PC-3 (cell line): Measurements from ENCODE around the gene MTF2. TPM values are rescaled to one million over a fixed set of nuclear protein-coding genes. Genes with fewer than 3 reads are reported as not detected.

Experiments
- ATAC-seq: fragments of 200-7000 bp; cut with Tn5 transposase; 2 replicates; pipeline ENCODE4 v1.9.1; 2020; ENCODE audit warnings: mild to moderate bottlenecking, moderate library complexity
- BruUV-seq: library from RNA; stranded (reverse); fragments of 400-500 nt; replicated peaks from 2 replicates; lab custom pipeline; 2021; lab: Mats Ljungman, UMichigan
- CTCF ChIA-PET: fragments of 300-600 bp; sonication (Branson Sonifier 250); formaldehyde crosslinking; loops from one replicate; lab custom pipeline; 2022; ENCODE audit warnings: antibody characterized with exemption; lab: Charles Lee
- POLR2A ChIA-PET: fragments of 300-600 bp; sonication (Branson Sonifier 250); formaldehyde crosslinking; loops from one replicate; lab custom pipeline; 2022; ENCODE audit warnings: antibody characterized with exemption; ENCODE audit not compliant: unreplicated experiment; lab: Charles Lee
- DNase-seq: peaks from one replicate; pipeline ENCODE4 v3.0.0-alpha.2; 2015
- H2AFZ ChIP-seq: fragments of 300-600 bp; sonication (generic); 2 replicates; pipeline ENCODE4 v1.6.0; 2016; ENCODE audit warnings: antibody characterized with exemption, low read length
- H3F3A ChIP-seq: fragments of 300-600 bp; sonication (generic); one replicate; pipeline ENCODE4 v1.6.0; 2017; ENCODE audit warnings: antibody characterized with exemption, low read length, control low read depth, mild to moderate bottlenecking; ENCODE audit not compliant: unreplicated experiment
- H3K27ac ChIP-seq: fragments of 300-600 bp; sonication (generic); 2 replicates; pipeline ENCODE4 v1.5.1; 2016; ENCODE audit warnings: mild to moderate bottlenecking, low read length
- H3K27me3 ChIP-seq: fragments of 300-600 bp; sonication (generic); 2 replicates; pipeline ENCODE4 v1.6.1; 2016; ENCODE audit warnings: low read length, mixed read lengths
- H3K36me3 ChIP-seq: fragments of 300-600 bp; sonication (generic); 2 replicates; pipeline ENCODE4 v1.6.1; 2016; ENCODE audit warnings: low read depth, mixed run types, low read length, mixed read lengths
- H3K4me1 ChIP-seq: fragments of 300-600 bp; sonication (generic); 2 replicates; pipeline ENCODE4 v1.5.1; 2016; ENCODE audit warnings: low read length; ENCODE audit not compliant: insufficient read depth
- H3K4me2 ChIP-seq: fragments of 300-600 bp; sonication (generic); 2 replicates; pipeline ENCODE4 v1.6.0; 2016; ENCODE audit warnings: low read length
- H3K4me3 ChIP-seq: fragments of 300-600 bp; sonication (generic); 2 replicates; pipeline ENCODE4 v1.5.1; 2016; ENCODE audit warnings: mild to moderate bottlenecking, low read length, mixed read lengths
- H3K79me2 ChIP-seq: fragments of 300-600 bp; sonication (generic); 2 replicates; pipeline ENCODE4 v1.6.1; 2017; ENCODE audit warnings: low read length, mixed read lengths
- H3K9ac ChIP-seq: fragments of 300-600 bp; sonication (generic); 2 replicates; pipeline ENCODE4 v1.6.0; 2016; ENCODE audit warnings: mild to moderate bottlenecking, low read length
- H3K9me2 ChIP-seq: fragments of 300-600 bp; sonication (generic); replicated peaks from 2 replicates; pipeline ENCODE4 v1.6.1; 2016; ENCODE audit warnings: mixed run types, low read length, mixed read lengths
- H3K9me3 ChIP-seq: fragments of 300-600 bp; sonication (generic); 2 replicates; pipeline ENCODE4 v1.6.1; 2016; ENCODE audit warnings: low read length, mixed read lengths
- H4K20me1 ChIP-seq: fragments of 300-600 bp; sonication (generic); 2 replicates; pipeline ENCODE4 v1.6.1; 2016; ENCODE audit warnings: low read length, mixed read lengths
- EZH2 ChIP-seq: fragments of 300-600 bp; sonication (generic); IDR thresholded peaks from one replicate; pipeline ENCODE4 v1.6.1; 2017; ENCODE audit warnings: antibody characterized with exemption, mild to moderate bottlenecking, low read length; ENCODE audit not compliant: unreplicated experiment
- EZH2phosphoT487 ChIP-seq: fragments of 300-600 bp; sonication (generic); IDR thresholded peaks from 2 replicates; pipeline ENCODE4 v1.6.1; 2018; ENCODE audit warnings: mild to moderate bottlenecking, antibody characterized with exemption, low read length, borderline replicate concordance
- intact Hi-C: fragments of 100-400 bp; cut with micrococcal nuclease; formaldehyde crosslinking; loops from 2 replicates; pipeline ENCODE4 v1.9.0; 2023
- total RNA-seq: library from RNA; depleted of rRNA; stranded (reverse); fragments of >200 nt; gene quantifications from 2 replicates; pipeline ENCODE4 v1.2.3, GENCODE V29; 2014
- TF ChIP-seq, protein P1 (sequence below): fragments of 300-600 bp; sonication (generic); conservative IDR thresholded peaks from 2 replicates; pipeline ENCODE4 v1.5.1; 2017; ENCODE audit warnings: antibody characterized with exemption, low read depth, mild to moderate bottlenecking, low read length

The MTF2 gene
- total RNA-seq, 1 experiment from 2014 or later = 25.3 TPM

DNA sequence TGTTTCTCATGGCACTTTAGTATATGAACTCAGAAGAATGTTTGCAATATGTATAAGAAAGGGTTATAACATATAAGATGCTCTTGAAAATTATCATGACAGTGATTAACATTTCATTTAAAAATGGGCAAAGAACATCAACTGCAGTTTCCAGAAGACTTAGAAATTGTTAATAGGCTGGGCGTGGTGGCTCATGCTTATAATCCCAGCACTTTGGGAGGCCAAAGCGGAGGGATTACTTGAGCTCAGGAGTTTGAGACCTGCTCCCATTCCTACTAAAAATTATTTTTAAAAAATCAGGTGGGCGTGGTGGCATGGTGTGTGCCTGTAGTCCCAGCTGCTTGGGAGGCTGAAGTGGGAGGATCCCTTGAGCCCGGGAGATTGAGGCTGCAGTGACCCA, 23.1 kb downstream of the MTF2 start:
- no peak for ATAC-seq
- H3K4me3 ChIP-seq = no peak overlapping the region
- CTCF ChIA-PET = interaction anchor here (0.6 kb wide), 1 partner anchor 9 kb away, joined by 4 read pairs; no protein-coding TSS in a partner anchor

GRCh38 chr1:93106226-93106625, 27.1 kb downstream of the MTF2 start:
- intact Hi-C loops = no loop called here
- DNase-seq = no peak

More for the DNA sequence above, 23.1 kb downstream of the MTF2 start:
- H4K20me1 ChIP-seq = peaks cover 35% of the 10 kb centered on the region
- peaks cover 91% of the 10 kb centered on the region for H3K79me2 ChIP-seq
- H3K27ac ChIP-seq = no peak overlapping the region
- intact Hi-C loops = no loop called here
- H3K36me3 ChIP-seq = peaks cover 6% of the 10 kb centered on the region; the same call in 1 of the 2 replicates
- H3K4me1 ChIP-seq = no peaks in the 10 kb centered on the region
- no peak overlapping the region for H3K9ac ChIP-seq
- no peak for DNase-seq
- no TSS peak for BruUV-seq
- no peaks in the 10 kb centered on the region for H3K9me2 ChIP-seq
- no peak overlapping the region for H2AFZ ChIP-seq
- no peak overlapping the region for H3K4me2 ChIP-seq
- H3K27me3 ChIP-seq = no peaks in the 10 kb centered on the region
- POLR2A ChIA-PET = no interaction called here
- no peaks in the 10 kb centered on the region for H3F3A ChIP-seq
- no peak for TF ChIP-seq EZH2
- no peak for TF ChIP-seq EZH2phosphoT487
- TF ChIP-seq, protein P1, sequence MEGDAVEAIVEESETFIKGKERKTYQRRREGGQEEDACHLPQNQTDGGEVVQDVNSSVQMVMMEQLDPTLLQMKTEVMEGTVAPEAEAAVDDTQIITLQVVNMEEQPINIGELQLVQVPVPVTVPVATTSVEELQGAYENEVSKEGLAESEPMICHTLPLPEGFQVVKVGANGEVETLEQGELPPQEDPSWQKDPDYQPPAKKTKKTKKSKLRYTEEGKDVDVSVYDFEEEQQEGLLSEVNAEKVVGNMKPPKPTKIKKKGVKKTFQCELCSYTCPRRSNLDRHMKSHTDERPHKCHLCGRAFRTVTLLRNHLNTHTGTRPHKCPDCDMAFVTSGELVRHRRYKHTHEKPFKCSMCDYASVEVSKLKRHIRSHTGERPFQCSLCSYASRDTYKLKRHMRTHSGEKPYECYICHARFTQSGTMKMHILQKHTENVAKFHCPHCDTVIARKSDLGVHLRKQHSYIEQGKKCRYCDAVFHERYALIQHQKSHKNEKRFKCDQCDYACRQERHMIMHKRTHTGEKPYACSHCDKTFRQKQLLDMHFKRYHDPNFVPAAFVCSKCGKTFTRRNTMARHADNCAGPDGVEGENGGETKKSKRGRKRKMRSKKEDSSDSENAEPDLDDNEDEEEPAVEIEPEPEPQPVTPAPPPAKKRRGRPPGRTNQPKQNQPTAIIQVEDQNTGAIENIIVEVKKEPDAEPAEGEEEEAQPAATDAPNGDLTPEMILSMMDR = no peak
- H3K9me3 ChIP-seq = no peaks in the 10 kb centered on the region

DNA sequence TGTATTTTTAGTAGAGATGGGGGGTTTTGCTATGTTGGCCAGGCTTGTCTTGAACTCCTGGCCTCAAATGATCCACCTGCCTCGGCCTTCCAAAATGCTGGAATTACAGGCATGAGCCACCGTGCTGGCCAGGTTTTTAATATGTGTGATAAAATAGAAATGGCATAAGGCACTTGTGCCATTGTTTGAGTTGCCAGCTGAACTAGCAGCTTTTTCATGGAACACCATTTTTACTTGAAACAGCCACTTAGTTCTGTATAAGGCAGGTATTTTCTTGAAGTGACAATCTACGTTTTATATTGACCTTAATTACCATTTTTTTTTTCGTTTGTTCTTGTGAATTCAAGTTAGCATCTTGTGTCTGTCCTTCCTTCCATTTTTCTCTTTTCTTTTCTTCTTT, 28.3 kb downstream of the MTF2 start:
- Histone ChIP-seq H3K9me2 (no peaks in the 10 kb centered on the region), H3K79me2 (peaks cover 89% of the 10 kb centered on the region), H3K27ac (no peak overlapping the region), H3F3A (no peaks in the 10 kb centered on the region), H3K4me1 (peaks cover 12% of the 10 kb centered on the region; the same call in 1 of the 2 replicates), H2AFZ (no peak overlapping the region), H3K4me3 (no peak overlapping the region), H4K20me1 (peaks cover 8% of the 10 kb centered on the region; the same call in 1 of the 2 replicates), H3K9ac (no peak overlapping the region), H3K36me3 (peaks cover 19% of the 10 kb centered on the region), H3K4me2 (no peak overlapping the region), H3K27me3 (no peaks in the 10 kb centered on the region), H3K9me3 (no peaks in the 10 kb centered on the region)
- no peak for TF ChIP-seq EZH2
- CTCF ChIA-PET = no interaction called here
- DNase-seq = no peak
- no peak for ATAC-seq
- intact Hi-C loops = no loop called here
- POLR2A ChIA-PET = no interaction called here
- no TSS peak for BruUV-seq

More at GRCh38 chr1:93106226-93106625, 27.1 kb downstream of the MTF2 start:
- peaks cover 91% of the 10 kb centered on the region for H3K79me2 ChIP-seq
- H3K27ac ChIP-seq = no peak overlapping the region
- no peak overlapping the region for H2AFZ ChIP-seq
- no peaks in the 10 kb centered on the region for H3K9me3 ChIP-seq
- no peaks in the 10 kb centered on the region for H3K27me3 ChIP-seq
- no peak overlapping the region for H3K4me2 ChIP-seq
- peaks cover 15% of the 10 kb centered on the region for H4K20me1 ChIP-seq
- H3K9ac ChIP-seq = no peak overlapping the region
- BruUV-seq = no TSS peak
- no peak for TF ChIP-seq EZH2phosphoT487
- no peak for TF ChIP-seq EZH2
- TF ChIP-seq, protein P1 = no peak
- ChIA-PET POLR2A (no interaction called here), CTCF (no interaction called here)
- H3K4me3 ChIP-seq = no peak overlapping the region
- H3K9me2 ChIP-seq = no peaks in the 10 kb centered on the region
- H3F3A ChIP-seq = no peaks in the 10 kb centered on the region
- no peak for ATAC-seq
- H3K36me3 ChIP-seq = peaks cover 19% of the 10 kb centered on the region
- H3K4me1 ChIP-seq = peaks cover 9% of the 10 kb centered on the region; the same call in 1 of the 2 replicates
